ENCODE measurements around the gene ABTB1.

DNA sequence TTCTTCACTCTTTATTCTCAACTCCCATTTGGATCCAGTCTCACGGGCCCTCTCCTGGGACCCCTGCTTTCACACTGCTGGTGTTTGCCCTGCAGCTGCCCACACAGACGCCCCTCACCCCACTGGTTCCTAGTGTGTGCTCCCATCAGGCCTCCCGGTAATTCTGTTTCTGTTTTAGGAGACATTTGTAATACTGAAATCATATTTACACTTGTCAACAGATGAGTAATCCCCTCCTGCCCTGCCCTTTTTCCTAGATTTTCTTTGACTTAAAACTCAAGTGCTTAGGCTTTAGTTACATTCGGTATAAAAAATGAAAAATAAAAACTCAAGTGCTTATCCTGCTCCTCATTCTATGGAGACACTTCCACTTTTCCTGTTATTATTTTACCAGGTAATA is 18.4 kb upstream of the ABTB1 start:
- TF ChIP-seq, protein P1, sequence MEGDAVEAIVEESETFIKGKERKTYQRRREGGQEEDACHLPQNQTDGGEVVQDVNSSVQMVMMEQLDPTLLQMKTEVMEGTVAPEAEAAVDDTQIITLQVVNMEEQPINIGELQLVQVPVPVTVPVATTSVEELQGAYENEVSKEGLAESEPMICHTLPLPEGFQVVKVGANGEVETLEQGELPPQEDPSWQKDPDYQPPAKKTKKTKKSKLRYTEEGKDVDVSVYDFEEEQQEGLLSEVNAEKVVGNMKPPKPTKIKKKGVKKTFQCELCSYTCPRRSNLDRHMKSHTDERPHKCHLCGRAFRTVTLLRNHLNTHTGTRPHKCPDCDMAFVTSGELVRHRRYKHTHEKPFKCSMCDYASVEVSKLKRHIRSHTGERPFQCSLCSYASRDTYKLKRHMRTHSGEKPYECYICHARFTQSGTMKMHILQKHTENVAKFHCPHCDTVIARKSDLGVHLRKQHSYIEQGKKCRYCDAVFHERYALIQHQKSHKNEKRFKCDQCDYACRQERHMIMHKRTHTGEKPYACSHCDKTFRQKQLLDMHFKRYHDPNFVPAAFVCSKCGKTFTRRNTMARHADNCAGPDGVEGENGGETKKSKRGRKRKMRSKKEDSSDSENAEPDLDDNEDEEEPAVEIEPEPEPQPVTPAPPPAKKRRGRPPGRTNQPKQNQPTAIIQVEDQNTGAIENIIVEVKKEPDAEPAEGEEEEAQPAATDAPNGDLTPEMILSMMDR (IDR thresholded peaks at IDR 0.05; ENCODE audit: insufficient read depth, low read depth, low read length) = no peak
- no peak for TF ChIP-seq EZH2 (IDR thresholded peaks at IDR 0.05; ENCODE audit: insufficient read depth, low read length)
